ENCODE data around the gene FANCB. TPM values are rescaled to one million over a fixed set of nuclear protein-coding genes. Genes with fewer than 3 reads are reported as not detected.

The FANCB gene
- total and polyA plus RNA-seq, 12 donors: 0.03 to 3.5 (median 0.58) TPM

GRCh38 chrX:14916017-14916674 is 43.3 kb upstream of the FANCB start:
- no peaks in the 10 kb centered on the region for H3K9me3 ChIP-seq (replicated peaks in 1 of 3)
- no peaks in the 10 kb centered on the region for H3K27me3 ChIP-seq
- 54 to 82% (median 62%) methylated on average over 3 of the region's 3 CpGs for WGBS, 4 donors
- H3K27ac ChIP-seq: no peak overlapping the region
- H3K36me3 ChIP-seq (replicated peaks in 1 of 2): peaks cover 0 to 5% of the 10 kb centered on the region in 2 donors
- intact Hi-C loops (cut with DNase I): no loop called here
- no peak overlapping the region for H3K4me3 ChIP-seq
- peak in 2 of 7 donors; percentile 5 to 28 for DNase-seq
- H3K4me1 ChIP-seq (replicated peaks in 1 of 2): no peaks in the 10 kb centered on the region
- TF ChIP-seq POLR2A (IDR thresholded peaks at IDR 0.05) (no peak), CTCF (IDR thresholded peaks at IDR 0.05) (no peak)

- H3K27me3 ChIP-seq: no peaks in the 10 kb centered on the region
- 84 to 97% (median 89%) methylated on average over 3 of the region's 3 CpGs for WGBS, 4 donors
- no peak for DNase-seq
These were observed 42.7 kb upstream of the FANCB start for GRCh38 chrX:14915596-14915995.

GRCh38 chrX:14913241-14913640 is 40.4 kb upstream of the FANCB start:
- Histone ChIP-seq H3K9me3 (replicated peaks in 1 of 3) (no peaks in the 10 kb centered on the region), H3K27me3 (no peaks in the 10 kb centered on the region), H3K4me3 (no peak overlapping the region), H3K27ac (no peak overlapping the region), H3K36me3 (replicated peaks in 1 of 2) (peaks cover 0 to 5% of the 10 kb centered on the region in 2 donors), H3K4me1 (replicated peaks in 1 of 2) (no peaks in the 10 kb centered on the region)
- intact Hi-C loops (cut with DNase I): no loop called here
- 87 to 96% (median 91%) methylated on average over 2 of the region's 2 CpGs for WGBS, 4 donors
- DNase-seq: no peak
- no peak for TF ChIP-seq POLR2A (IDR thresholded peaks at IDR 0.05)

More at GRCh38 chrX:14915596-14915995, 42.7 kb upstream of the FANCB start:
- no peak for TF ChIP-seq POLR2A (IDR thresholded peaks at IDR 0.05)
- no peak for TF ChIP-seq CTCF (IDR thresholded peaks at IDR 0.05)
- Histone ChIP-seq H3K4me3 (no peak overlapping the region), H3K36me3 (replicated peaks in 1 of 2) (peaks cover 0 to 5% of the 10 kb centered on the region in 2 donors), H3K4me1 (replicated peaks in 1 of 2) (no peaks in the 10 kb centered on the region), H3K27ac (no peak overlapping the region), H3K9me3 (replicated peaks in 1 of 3) (no peaks in the 10 kb centered on the region)
- intact Hi-C loops (cut with DNase I): no loop called here

GRCh38 chrX:14903891-14904290 is 31.0 kb upstream of the FANCB start:
- Histone ChIP-seq H3K27me3 (no peaks in the 10 kb centered on the region), H3K9me3 (replicated peaks in 1 of 3) (no peaks in the 10 kb centered on the region), H3K4me1 (replicated peaks in 1 of 2) (no peaks in the 10 kb centered on the region), H3K27ac (no peak overlapping the region), H3K36me3 (replicated peaks in 1 of 2) (no peaks in the 10 kb centered on the region), H3K4me3 (no peak overlapping the region)
- no peak for DNase-seq
- 55 to 78% (median 66%) methylated on average over 2 of the region's 2 CpGs for WGBS, 4 donors
- no peak for TF ChIP-seq POLR2A (IDR thresholded peaks at IDR 0.05)
- intact Hi-C loops (cut with DNase I): no loop called here

GRCh38 chrX:14902537-14902936 is 29.7 kb upstream of the FANCB start:
- intact Hi-C loops (cut with DNase I): no loop called here
- TF ChIP-seq CTCF (IDR thresholded peaks at IDR 0.05) (no peak), POLR2A (IDR thresholded peaks at IDR 0.05) (no peak)

More at GRCh38 chrX:14902537-14902936, 29.7 kb upstream of the FANCB start:
- Histone ChIP-seq H3K27ac (no peak overlapping the region), H3K4me3 (no peak overlapping the region), H3K36me3 (replicated peaks in 1 of 2) (no peaks in the 10 kb centered on the region), H3K9me3 (replicated peaks in 1 of 3) (no peaks in the 10 kb centered on the region), H3K27me3 (no peaks in the 10 kb centered on the region), H3K4me1 (replicated peaks in 1 of 2) (no peaks in the 10 kb centered on the region)
- no peak for DNase-seq

Measured in adrenal gland (tissue), 12 donors.